Measurements from ENCODE around the gene PGGT1B.

DNA sequence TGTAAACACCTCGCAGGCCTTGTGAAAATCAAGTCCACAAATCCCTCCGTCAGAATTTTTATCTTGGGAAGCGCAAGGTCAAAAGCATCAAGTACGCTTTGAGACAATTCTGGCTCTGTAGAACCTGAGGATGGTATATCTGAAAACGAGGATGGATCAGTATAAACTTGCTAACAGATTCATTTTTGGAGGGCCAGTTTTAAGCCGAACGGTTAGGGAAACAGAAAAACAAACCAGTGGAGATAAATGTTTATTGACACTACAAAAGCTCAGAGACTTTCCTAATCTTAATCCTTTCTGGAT, 352 bp upstream of the PGGT1B start:
- TF ChIP-seq, protein P1, sequence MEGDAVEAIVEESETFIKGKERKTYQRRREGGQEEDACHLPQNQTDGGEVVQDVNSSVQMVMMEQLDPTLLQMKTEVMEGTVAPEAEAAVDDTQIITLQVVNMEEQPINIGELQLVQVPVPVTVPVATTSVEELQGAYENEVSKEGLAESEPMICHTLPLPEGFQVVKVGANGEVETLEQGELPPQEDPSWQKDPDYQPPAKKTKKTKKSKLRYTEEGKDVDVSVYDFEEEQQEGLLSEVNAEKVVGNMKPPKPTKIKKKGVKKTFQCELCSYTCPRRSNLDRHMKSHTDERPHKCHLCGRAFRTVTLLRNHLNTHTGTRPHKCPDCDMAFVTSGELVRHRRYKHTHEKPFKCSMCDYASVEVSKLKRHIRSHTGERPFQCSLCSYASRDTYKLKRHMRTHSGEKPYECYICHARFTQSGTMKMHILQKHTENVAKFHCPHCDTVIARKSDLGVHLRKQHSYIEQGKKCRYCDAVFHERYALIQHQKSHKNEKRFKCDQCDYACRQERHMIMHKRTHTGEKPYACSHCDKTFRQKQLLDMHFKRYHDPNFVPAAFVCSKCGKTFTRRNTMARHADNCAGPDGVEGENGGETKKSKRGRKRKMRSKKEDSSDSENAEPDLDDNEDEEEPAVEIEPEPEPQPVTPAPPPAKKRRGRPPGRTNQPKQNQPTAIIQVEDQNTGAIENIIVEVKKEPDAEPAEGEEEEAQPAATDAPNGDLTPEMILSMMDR (IDR thresholded peaks at IDR 0.05; ENCODE audit: low read length): no peak
- no peak for TF ChIP-seq EZH2 (IDR thresholded peaks at IDR 0.05; ENCODE audit: borderline replicate concordance, low read length)

Measured in OCI-LY1 (cell line).